ENCODE results near the gene CAPZB. TPM values are rescaled to one million over a fixed set of nuclear protein-coding genes. Genes with fewer than 3 reads are reported as not detected.

Gene CAPZB
- total RNA-seq = 171 and 180 TPM in 2 replicates

DNA sequence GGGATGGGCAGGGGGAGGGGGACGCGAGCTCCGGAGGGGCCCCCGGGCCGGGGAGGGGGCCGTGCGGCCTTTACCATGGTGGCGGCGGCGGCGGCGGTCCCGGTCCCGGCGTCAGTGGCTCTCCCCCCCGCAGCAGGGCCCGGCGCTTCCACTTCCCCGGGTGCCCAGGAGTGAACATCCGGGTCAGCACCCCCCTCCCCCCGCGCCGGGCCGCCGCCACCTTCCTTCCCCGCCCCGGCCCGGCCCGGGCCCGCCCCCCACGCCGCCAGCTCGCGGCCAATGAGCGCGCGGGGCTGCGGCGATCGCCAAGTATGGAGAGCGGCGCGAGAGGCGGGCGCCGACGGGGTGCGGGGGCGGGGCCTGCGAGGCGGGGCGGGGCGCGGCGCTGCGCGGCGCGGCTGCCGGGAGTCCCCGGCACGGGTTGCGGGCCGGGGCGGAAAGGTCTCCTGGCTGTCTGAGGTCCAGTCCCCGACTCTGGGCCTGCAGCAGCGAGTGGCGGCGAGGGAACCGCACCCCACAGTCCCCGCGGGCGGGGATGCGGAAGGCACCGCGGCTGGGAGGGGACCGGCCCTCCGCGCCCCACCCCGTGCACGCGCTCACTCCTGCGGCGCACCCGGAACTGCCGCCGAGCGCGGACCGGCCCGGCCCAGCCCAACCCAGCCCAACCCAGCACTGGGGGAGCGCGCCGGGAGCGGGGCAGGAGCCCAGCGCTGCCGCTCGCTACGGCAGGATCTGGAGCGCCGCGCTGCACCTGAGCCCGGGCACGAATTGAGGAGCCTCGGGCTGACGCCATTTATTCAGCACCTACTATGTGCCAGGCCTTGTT is at the start of gene CAPZB:
CAPZB (minus strand) TSS at position 178 of the 826 bp plus-strand sequence; CDS start at position 77, 101 bp downstream.

GRCh38 chr1:19311931-19312781 is 173.2 kb downstream of the CAPZB start, which contains the start of the genes AKR7A2 and SLC66A1:
AKR7A2 (minus strand) TSS chr1:19312144; CDS start chr1:19312124, 20 bp downstream.
SLC66A1 (plus strand) TSS chr1:19312326; CDS start chr1:19317678, 5,352 bp downstream.

Small RNAs within 50 kb of the gene (small RNA-seq; reads per million reads assigned to genes)
- gene RN7SL277P (not detected), gene RNU4-28P (not detected), gene RNU6-1099P (not detected)

Other genes starting within 250 kb of the CAPZB start
- gene EMC1, start 234.0 kb downstream of the CAPZB start, total RNA-seq = 59.2 and 81.9 TPM in 2 replicates
- gene MRTO4, start 233.7 kb downstream of the CAPZB start, total RNA-seq = 36.4 and 50.2 TPM in 2 replicates
- 0.73 and 1.4 TPM in 2 replicates for gene AKR7A3, start 196.8 kb downstream of the CAPZB start, total RNA-seq
- gene AKR7A2, start 173.4 kb downstream of the CAPZB start, total RNA-seq = 64.1 and 66.1 TPM in 2 replicates
- gene SLC66A1, start 173.2 kb downstream of the CAPZB start, total RNA-seq = 19.5 and 24.3 TPM in 2 replicates
- gene NBL1, start 158.8 kb upstream of the CAPZB start, total RNA-seq = 56.6 and 62.9 TPM in 2 replicates
- gene HTR6, start 179.3 kb upstream of the CAPZB start, total RNA-seq = not detected in 2 replicates

Measured in subcutaneous preadipocyte (primary cell).